Fibroblast of gingiva (primary cell): ENCODE measurements around the gene POR.

Experiments
- DNase-seq: peaks from one replicate; pipeline ENCODE4 v3.0.0-alpha.2; 2011; ENCODE audit warnings: low read depth

The POR gene

DNA sequence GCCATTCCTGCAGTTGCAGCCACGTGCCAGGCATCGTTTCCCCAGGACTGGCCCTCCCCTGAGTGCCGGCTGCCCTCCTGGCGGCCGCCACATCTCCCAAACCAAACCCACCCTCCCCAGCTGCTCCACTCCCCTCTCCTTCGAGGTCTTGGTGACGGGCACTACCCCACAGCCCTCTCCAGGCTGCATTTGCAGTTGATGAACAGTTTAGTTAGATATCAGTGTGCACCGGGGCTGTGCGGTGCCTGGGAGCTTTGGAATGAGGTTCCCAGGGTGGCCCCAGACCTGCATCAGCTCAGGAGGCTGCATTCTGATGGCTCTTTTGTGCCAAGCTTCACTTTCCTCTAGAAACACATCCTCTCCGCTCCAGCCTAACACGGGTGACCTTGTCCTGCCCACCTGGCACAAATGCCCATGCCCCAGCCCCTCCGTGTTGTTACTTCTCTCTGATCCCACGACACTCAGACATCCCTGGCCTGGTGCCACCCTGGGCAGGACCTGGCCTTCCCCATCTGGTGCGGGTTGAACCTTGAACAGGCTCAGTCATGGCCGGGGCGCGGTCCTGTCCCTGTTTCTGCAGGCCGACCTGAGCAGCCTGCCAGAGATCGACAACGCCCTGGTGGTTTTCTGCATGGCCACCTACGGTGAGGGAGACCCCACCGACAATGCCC lies 64.9 kb downstream of the POR start:
- no peak for DNase-seq

DNA sequence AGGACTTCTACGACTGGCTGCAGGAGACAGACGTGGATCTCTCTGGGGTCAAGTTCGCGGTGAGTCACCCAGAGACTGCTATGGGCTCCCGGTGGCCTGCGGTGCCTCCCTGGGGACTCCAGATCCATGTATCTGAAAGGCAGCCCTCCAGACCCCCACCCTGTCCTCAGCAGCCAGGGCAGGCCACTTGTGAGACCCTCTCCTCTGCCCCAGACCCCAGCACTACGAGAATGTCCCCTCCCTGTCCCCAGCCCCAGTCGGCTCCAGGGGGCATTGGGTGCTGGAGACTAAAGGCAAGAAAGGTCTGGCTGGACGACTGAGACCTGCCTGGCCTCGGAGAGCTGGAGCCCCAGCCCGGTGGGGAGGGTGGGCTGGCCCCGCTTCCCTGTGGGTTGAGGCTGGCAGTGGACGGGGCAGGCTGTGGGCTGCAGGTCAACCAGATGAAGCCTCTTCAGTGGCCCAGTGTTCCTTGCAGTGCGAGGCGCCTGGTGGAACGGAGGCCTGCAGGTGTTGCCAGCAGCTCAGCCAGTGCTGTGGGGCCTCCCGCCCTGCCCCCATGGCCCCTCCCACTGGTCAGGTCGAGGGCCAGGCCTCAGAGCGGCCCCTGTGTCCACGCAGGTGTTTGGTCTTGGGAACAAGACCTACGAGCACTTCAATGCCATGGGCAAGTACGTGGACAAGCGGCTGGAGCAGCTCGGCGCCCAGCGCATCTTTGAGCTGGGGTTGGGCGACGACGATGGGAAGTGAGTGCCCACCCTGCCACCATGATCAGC lies 65.7 kb downstream of the POR start:
- DNase-seq: no peak

GRCh38 chr7:75981203-75981452 lies 66.2 kb downstream of the POR start:
- DNase-seq: no peak

DNA sequence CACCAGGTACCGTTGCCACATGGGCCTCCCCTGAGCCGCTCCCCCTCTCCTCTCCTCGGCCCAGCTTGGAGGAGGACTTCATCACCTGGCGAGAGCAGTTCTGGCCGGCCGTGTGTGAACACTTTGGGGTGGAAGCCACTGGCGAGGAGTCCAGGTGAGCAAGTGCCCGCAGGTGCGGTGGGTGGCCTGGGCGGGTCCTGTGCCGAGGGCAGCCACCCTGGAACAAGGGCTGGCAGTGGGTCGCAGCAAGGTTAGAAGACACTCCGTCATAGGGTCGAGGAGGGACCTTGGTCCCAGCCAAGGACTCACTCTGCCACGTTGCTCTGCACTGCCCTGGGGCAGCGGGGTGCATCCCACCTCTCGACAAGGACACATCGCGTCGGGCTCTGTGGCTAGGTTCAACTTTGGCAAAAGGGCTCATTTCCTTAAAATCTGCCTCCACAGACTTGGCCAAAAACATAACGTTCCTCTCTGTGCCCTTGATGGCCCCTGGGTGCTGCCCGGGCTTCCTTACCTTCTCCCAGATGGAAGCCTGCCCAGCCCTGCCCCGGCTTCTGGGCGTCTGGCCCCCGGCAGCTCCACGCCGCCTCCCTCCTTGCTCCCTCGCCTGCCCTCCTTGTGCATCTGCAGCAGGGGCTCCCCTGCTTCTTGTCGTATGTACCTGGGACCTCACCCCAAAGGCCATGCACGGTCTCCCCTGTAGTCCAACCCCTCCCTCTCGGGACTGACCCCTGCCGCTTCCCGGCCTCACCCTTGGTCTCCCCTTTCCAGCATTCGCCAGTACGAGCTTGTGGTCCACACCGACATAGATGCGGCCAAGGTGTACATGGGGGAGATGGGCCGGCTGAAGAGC lies 66.7 kb downstream of the POR start:
- no peak for DNase-seq

DNA sequence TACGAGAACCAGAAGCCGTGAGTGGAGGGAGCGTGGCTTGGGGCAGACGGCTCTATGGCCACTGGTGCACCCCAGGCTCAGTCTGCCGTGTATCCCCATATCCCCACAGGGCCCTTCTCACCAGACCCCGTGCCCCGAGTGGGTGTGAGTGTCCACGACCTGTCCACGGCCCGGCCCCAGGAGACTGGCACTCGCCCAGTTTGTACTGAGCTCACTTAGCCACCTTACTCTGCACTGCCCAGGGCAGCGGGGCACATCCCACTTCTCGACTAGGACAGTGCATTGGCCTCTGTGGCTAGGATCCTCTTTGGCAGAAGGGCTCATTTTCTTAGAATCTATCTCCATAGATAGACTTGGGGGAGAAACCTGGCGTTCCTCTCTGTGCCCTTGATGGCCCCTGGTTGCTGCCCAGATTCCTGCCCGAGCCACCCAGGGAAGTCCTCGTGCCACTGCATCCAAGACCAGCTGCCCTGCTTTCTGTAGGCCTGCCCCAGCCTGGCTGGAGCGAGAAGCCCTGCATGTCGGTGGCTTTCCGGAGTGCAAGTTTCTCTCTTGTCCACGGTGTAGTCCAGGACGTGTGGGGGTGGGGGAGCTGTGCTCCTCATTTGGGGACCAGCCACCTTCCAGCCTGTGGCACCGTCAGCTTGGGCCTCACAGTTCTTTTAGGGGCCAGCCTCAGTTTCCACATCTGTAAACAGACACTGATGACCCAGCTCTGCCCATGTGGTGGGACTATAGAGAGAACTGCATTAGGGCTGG lies 67.5 kb downstream of the POR start:
- peak; percentile 1 for DNase-seq

- peak; percentile 1 for DNase-seq
Observed at GRCh38 chr7:75983471-75984129, 68.6 kb downstream of the POR start.

DNA sequence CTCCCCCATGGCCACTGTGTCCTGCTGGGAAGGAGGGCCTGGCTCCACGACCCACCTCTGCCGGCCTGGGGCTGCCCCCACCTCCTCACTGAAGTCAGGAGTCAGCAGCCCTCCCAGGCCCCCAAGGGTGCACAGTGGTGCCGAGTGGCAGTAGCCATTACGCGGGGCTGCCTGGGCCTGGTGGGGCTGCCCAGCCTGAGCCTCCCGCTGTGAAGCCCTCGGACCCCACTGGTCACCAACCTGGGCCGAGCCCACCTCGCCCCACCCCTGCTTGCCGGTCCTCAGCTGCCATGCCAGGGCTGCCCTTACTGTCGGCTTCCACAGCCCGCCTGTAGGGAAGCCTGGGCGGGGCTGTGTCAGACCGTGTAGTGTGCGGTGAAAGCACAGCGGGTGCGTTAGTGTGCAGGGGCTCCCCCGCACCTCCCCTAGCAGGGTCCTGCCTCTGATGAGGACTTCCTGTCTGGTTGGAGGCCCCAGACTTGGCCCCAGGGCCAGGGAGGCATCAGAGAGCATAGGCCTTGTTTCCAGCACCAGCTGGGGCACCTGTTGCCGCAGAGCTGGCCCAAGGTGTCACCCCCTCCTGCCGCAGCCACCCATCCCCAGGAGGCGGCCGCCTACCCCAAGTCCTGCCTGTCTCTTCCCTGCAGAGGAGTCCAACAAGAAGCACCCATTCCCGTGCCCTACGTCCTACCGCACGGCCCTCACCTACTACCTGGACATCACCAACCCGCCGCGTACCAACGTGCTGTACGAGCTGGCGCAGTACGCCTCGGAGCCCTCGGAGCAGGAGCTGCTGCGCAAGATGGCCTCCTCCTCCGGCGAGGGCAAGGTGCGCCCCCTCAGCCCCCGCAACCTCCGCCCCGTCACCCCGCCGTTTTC lies 69.4 kb downstream of the POR start:
- DNase-seq: peak; percentile 5

DNA sequence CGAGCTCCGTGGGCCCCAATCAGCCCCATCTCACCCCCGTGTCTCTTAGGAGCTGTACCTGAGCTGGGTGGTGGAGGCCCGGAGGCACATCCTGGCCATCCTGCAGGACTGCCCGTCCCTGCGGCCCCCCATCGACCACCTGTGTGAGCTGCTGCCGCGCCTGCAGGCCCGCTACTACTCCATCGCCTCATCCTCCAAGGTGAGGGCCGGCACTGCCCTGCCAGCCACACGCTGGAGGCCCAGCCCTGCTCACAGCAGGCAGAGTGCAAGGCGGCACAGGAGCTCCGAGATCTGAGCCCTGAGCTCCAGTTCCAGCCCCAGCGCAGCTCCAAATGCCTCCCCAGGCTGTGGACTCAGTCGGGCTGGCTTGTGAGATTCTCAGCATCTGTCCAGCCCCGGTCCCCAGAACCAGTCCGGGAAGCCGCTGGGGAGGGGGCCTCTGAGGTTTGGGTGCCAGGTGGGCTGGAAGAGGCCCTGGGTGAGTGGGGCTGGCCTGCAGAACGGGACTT lies 70.1 kb downstream of the POR start:
- DNase-seq: peak; percentile 3

GRCh38 chr7:75985518-75986146 lies 70.7 kb downstream of the POR start:
- peak; percentile 20 for DNase-seq

- DNase-seq: no peak
Observed at GRCh38 chr7:75986147-75986781, 71.3 kb downstream of the POR start.

- DNase-seq: no peak
Observed at GRCh38 chr7:75987026-75987804, 72.3 kb downstream of the POR start.

DNA sequence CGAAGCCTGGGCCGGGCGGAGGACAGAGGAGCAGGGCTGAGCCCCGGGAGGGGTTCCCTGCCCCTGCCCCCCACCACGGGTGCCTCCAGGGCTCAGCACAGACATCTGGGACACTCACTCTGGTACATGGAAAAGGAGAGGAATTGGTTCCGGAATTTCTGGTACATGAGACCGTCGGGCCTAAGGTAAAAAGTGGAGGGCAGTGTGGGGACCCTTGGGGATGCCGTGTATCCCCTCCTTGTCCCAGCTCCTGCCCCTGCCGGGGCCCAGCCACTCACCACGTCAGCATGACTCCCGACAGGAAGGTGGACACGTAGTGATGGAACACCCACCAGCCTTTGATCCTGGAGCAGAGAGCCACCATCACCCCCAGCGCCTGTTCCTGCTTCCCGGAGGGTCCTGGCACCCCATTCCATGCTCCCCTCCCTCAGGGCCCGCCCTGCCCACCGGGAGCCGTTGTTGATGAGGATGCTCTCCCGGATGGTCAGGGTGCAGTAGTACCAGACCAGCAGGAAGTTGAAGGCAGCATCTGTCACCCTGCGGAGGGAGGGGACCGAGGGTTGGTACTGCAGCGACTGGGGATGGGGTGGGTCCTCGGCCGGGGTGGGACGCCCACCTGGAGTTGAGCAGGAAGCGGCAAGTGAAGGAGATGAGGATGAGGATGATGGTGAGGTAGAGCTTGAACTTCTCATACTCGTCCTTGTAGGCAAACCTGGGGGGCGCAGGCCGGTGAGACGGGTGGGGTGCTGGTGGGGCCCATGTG lies 73.0 kb downstream of the POR start:
- no peak for DNase-seq

GRCh38 chr7:75988568-75989499 lies 73.9 kb downstream of the POR start:
- no peak for DNase-seq

GRCh38 chr7:75989500-75990388 lies 74.8 kb downstream of the POR start:
- DNase-seq: no peak

GRCh38 chr7:75991531-75992082 lies 76.7 kb downstream of the POR start:
- no peak for DNase-seq
